Measurements from ENCODE around the gene LCMT2.

The LCMT2 gene

DNA sequence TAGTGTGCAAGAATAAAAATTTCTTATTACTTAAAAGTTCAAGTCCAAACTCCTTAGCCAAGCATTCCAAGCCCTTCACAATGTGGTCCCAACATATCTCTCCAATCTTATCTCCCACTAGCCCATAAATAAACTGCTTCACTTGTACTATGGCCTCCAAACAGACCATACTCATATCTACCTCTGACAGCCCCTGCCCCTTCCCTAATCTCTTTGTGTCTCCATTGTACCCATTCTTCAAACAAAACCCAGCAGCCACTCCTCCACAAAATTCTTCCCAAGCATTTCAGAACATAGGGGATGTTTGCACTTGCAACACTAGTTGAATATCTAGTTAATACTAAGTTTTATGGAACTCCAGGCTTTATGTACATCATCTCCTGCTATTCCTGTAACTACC lies 30.5 kb downstream of the LCMT2 start (continued):
- TF ChIP-seq, protein P1, sequence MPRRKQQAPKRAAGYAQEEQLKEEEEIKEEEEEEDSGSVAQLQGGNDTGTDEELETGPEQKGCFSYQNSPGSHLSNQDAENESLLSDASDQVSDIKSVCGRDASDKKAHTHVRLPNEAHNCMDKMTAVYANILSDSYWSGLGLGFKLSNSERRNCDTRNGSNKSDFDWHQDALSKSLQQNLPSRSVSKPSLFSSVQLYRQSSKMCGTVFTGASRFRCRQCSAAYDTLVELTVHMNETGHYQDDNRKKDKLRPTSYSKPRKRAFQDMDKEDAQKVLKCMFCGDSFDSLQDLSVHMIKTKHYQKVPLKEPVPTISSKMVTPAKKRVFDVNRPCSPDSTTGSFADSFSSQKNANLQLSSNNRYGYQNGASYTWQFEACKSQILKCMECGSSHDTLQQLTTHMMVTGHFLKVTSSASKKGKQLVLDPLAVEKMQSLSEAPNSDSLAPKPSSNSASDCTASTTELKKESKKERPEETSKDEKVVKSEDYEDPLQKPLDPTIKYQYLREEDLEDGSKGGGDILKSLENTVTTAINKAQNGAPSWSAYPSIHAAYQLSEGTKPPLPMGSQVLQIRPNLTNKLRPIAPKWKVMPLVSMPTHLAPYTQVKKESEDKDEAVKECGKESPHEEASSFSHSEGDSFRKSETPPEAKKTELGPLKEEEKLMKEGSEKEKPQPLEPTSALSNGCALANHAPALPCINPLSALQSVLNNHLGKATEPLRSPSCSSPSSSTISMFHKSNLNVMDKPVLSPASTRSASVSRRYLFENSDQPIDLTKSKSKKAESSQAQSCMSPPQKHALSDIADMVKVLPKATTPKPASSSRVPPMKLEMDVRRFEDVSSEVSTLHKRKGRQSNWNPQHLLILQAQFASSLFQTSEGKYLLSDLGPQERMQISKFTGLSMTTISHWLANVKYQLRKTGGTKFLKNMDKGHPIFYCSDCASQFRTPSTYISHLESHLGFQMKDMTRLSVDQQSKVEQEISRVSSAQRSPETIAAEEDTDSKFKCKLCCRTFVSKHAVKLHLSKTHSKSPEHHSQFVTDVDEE (CRISPR knock-in tag; IDR thresholded peaks at IDR 0.05): no peak
- TF ChIP-seq TOX (CRISPR knock-in tag; IDR thresholded peaks at IDR 0.05; ENCODE audit: borderline replicate concordance): no peak
- no peak for TF ChIP-seq ZNF70 (CRISPR knock-in tag; IDR thresholded peaks at IDR 0.05)
- no peak for TF ChIP-seq ESRRG (CRISPR knock-in tag; IDR thresholded peaks at IDR 0.05)
- TF ChIP-seq TCF4 (CRISPR knock-in tag; IDR thresholded peaks at IDR 0.05; ENCODE audit: borderline replicate concordance): no peak

DNA sequence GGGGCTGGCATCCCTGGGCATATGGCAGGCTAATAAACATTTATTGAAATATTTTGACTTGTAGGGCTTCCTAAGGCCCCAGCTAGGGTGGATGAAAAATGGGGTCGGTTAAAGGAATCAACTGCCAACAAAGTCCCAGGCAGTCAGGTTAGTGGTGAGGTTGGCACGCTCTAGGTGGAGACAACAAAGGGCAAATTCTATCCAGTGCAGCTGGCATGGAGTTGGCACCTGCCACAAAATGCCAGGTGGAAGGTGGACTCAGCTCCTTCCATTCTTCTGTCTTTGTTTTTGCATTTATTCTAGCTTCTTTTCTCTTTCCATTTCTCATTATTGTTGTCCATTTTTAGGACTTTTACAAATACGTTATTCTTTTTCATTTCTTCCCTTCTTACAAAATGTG lies 31.0 kb downstream of the LCMT2 start:
- no peak for ATAC-seq
- TF ChIP-seq, protein P2, sequence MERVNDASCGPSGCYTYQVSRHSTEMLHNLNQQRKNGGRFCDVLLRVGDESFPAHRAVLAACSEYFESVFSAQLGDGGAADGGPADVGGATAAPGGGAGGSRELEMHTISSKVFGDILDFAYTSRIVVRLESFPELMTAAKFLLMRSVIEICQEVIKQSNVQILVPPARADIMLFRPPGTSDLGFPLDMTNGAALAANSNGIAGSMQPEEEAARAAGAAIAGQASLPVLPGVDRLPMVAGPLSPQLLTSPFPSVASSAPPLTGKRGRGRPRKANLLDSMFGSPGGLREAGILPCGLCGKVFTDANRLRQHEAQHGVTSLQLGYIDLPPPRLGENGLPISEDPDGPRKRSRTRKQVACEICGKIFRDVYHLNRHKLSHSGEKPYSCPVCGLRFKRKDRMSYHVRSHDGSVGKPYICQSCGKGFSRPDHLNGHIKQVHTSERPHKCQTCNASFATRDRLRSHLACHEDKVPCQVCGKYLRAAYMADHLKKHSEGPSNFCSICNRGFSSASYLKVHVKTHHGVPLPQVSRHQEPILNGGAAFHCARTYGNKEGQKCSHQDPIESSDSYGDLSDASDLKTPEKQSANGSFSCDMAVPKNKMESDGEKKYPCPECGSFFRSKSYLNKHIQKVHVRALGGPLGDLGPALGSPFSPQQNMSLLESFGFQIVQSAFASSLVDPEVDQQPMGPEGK (CRISPR knock-in tag; IDR thresholded peaks at IDR 0.05; ENCODE audit: borderline replicate concordance): no peak
- TF ChIP-seq, protein P3, sequence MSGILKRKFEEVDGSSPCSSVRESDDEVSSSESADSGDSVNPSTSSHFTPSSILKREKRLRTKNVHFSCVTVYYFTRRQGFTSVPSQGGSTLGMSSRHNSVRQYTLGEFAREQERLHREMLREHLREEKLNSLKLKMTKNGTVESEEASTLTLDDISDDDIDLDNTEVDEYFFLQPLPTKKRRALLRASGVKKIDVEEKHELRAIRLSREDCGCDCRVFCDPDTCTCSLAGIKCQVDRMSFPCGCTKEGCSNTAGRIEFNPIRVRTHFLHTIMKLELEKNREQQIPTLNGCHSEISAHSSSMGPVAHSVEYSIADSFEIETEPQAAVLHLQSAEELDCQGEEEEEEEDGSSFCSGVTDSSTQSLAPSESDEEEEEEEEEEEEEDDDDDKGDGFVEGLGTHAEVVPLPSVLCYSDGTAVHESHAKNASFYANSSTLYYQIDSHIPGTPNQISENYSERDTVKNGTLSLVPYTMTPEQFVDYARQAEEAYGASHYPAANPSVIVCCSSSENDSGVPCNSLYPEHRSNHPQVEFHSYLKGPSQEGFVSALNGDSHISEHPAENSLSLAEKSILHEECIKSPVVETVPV (CRISPR knock-in tag; IDR thresholded peaks at IDR 0.05): no peak

DNA sequence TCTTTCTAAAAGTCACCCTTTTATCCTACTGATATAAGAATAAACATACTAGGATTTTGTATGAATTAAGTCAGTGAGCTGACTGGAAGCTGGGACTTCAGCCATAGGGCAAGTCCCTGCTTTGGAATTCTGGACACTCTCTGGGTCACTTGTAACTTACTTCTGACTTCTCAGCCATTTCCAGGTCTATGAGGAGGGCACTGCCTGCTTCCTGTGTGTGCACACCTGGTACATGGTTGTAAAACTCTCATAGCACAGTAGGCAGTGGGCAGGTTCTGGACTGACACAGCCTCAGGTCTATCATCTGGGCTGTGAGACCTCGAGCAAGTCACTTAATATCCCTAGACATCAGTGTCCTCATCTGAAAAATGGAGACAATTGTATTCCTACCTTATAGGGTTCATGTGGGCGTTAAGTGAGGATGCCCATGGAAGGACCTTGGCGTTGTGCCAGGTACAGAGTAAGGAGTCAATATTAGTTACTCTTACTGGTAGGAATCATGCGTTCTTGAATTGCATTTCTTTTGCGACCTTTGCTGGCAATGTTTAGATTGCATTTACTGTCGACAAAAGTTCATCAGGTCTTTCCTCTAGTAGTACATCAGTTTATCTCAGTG lies 36.2 kb downstream of the LCMT2 start:
- no peak for ATAC-seq
- TF ChIP-seq SNAI2 (CRISPR knock-in tag; IDR thresholded peaks at IDR 0.05) (no peak), RARB (CRISPR knock-in tag; IDR thresholded peaks at IDR 0.05) (no peak), TOX (CRISPR knock-in tag; IDR thresholded peaks at IDR 0.05; ENCODE audit: borderline replicate concordance) (no peak), ARNTL (CRISPR knock-in tag; IDR thresholded peaks at IDR 0.05; ENCODE audit: borderline replicate concordance, low read depth) (no peak), TCF4 (CRISPR knock-in tag; IDR thresholded peaks at IDR 0.05; ENCODE audit: borderline replicate concordance) (no peak), PPARA (CRISPR knock-in tag; IDR thresholded peaks at IDR 0.05; ENCODE audit: borderline replicate concordance) (no peak)

DNA sequence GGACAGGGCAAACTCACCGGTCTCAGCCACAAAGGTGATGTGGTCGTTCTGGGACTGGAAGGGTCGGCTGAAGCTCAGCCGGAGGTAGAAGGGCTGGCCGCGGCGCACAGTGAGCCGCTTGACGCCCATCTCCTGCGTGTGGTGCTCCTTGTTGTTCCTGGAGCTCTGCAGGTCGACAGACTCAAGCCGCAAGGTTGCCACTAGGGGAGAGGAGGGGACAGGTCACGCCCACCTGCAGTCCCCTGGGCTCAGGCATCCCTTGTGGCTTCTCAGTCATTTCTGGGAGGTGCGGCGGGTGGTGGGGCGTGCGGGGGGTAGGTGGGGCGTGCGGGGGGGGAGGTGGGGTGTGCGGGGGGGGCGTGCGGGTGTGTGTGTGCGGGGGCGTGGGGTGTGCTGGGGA lies 36.9 kb downstream of the LCMT2 start:
- no peak for ATAC-seq
- TF ChIP-seq RARB (CRISPR knock-in tag; IDR thresholded peaks at IDR 0.05) (no peak), CSDC2 (CRISPR knock-in tag; IDR thresholded peaks at IDR 0.05) (no peak), TCF4 (CRISPR knock-in tag; IDR thresholded peaks at IDR 0.05; ENCODE audit: borderline replicate concordance) (no peak), ESRRG (CRISPR knock-in tag; IDR thresholded peaks at IDR 0.05) (no peak), ISL1 (CRISPR knock-in tag; IDR thresholded peaks at IDR 0.05) (no peak), ZNF8 (CRISPR knock-in tag; IDR thresholded peaks at IDR 0.05) (no peak), ZC3H10 (CRISPR knock-in tag; IDR thresholded peaks at IDR 0.05) (no peak), ZNF70 (CRISPR knock-in tag; IDR thresholded peaks at IDR 0.05) (no peak), ZNF565 (CRISPR knock-in tag; conservative IDR thresholded peaks at IDR 0.05; ENCODE audit: low read depth) (no peak), ARNTL (CRISPR knock-in tag; IDR thresholded peaks at IDR 0.05; ENCODE audit: borderline replicate concordance, low read depth) (no peak)
- TF ChIP-seq, protein P4, sequence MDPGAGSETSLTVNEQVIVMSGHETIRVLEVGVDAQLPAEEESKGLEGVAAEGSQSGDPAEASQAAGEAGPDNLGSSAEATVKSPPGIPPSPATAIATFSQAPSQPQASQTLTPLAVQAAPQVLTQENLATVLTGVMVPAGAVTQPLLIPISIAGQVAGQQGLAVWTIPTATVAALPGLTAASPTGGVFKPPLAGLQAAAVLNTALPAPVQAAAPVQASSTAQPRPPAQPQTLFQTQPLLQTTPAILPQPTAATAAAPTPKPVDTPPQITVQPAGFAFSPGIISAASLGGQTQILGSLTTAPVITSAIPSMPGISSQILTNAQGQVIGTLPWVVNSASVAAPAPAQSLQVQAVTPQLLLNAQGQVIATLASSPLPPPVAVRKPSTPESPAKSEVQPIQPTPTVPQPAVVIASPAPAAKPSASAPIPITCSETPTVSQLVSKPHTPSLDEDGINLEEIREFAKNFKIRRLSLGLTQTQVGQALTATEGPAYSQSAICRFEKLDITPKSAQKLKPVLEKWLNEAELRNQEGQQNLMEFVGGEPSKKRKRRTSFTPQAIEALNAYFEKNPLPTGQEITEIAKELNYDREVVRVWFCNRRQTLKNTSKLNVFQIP (CRISPR knock-in tag; IDR thresholded peaks at IDR 0.05; ENCODE audit: borderline replicate concordance, low read depth): no peak
- TF ChIP-seq, protein P3 (CRISPR knock-in tag; IDR thresholded peaks at IDR 0.05): no peak
- TF ChIP-seq, protein P5, sequence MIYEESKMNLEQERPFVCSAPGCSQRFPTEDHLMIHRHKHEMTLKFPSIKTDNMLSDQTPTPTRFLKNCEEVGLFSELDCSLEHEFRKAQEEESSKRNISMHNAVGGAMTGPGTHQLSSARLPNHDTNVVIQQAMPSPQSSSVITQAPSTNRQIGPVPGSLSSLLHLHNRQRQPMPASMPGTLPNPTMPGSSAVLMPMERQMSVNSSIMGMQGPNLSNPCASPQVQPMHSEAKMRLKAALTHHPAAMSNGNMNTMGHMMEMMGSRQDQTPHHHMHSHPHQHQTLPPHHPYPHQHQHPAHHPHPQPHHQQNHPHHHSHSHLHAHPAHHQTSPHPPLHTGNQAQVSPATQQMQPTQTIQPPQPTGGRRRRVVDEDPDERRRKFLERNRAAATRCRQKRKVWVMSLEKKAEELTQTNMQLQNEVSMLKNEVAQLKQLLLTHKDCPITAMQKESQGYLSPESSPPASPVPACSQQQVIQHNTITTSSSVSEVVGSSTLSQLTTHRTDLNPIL (CRISPR knock-in tag; IDR thresholded peaks at IDR 0.05; ENCODE audit: low read depth): no peak
- TF ChIP-seq, protein P1 (CRISPR knock-in tag; IDR thresholded peaks at IDR 0.05): no peak
- TF ChIP-seq, protein P2 (CRISPR knock-in tag; IDR thresholded peaks at IDR 0.05; ENCODE audit: borderline replicate concordance): no peak
